GM21786 (cell line): ENCODE results near the gene ADGRF1.
"Not testable (repeated sequence)": the region's sequence is repeated elsewhere in the genome, so short reads cannot be mapped to it uniquely, and the experiment has no call there.

Experiments used
- ATAC-seq: cut with Tn5 transposase; IDR thresholded peaks from one replicate; pipeline ENCODE4 v1.9.1; 2021; ENCODE audit not compliant: unreplicated experiment

Gene ADGRF1

DNA sequence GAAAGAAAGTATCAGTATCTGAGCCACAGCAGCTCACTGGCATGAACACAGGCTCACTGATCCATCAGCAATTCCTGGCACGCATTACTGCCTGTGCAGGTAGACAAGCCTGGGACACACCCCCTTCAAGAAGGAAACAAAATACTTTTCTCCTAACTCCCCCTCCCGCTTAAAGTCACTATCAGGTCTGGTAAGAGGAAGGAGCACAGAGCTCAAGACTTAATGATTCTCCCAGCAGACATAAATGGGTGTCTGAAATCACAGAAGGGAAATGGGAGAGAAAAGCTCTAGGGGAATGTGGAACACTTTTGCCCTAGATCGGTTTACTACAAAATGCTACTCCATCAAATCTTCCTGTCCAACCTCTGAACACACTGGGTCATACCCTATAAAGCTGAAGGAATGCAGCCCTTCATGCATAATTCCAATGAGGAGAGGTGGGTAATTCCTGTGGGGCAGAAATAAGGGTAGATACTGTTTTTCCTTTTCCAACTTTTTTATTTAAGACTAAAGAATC, at the start of gene ADGRF1:
Gene ADGRF1, minus strand, starts transcription at position 58 of the 517 bp plus-strand sequence. CDS start 13,271 bp downstream, outside the sequence.
- no peak for ATAC-seq

DNA sequence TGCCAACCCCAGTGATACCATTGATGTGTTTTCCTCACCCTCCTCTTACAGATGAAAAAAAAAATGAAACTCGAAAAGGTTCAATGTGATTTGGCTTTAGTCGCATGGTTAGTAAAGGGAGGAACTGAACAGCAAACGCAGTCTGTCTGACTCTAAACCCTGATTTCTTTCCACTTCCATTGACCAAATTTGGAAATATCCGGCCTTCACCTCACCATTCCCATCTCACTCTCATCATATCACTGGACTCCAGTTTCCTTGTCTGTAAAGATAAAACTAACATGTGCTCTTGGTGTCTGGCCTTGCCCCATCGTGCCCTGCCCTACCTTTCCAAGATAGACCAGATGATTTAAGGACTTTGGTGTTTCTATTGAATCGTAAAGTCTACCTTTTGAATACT, 48.7 kb upstream of the ADGRF1 start:
- ATAC-seq: no peak

DNA sequence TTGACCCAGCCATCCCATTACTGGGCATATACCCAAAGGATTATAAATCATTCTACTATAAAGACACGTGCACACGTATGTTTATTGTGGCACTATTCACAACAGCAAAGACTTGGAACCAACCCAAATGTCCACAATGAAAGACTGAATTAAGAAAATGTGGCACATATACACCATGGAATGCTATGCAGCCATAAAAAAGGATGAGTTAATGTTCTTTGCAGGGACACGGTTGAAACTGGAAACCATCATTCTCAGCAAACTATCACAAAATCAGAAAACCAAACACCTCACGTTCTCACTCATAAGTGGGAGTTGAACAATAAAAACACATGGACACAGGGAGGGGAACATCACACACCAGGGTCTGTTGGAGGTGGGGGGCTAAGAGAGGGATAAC, 47.3 kb upstream of the ADGRF1 start:
- ATAC-seq: not testable (repeated sequence)

GRCh38 chr6:47086051-47086770, 44.1 kb upstream of the ADGRF1 start:
- ATAC-seq: no peak

DNA sequence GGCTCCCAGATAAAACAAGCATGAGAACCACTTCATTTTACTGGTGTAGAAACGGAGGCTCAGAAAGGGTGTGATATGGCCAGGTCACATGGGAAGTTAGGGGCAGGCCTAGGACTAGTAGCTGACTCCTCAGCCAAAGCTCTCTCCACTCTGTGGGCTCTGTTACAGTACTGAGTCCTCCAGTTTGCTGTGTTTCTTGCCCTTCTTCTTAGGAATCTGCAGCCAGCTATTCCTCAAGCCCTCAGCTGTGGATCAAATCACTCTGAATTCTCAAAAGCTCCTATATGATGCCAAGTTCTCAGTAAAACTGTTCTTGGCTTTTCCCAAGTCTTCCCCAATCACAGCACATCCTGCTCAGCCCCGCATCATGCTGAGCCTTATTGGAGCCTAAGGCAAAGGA, 42.5 kb upstream of the ADGRF1 start:
- ATAC-seq: no peak

- ATAC-seq: no peak
Observed at GRCh38 chr6:47083586-47084047, 41.5 kb upstream of the ADGRF1 start.

DNA sequence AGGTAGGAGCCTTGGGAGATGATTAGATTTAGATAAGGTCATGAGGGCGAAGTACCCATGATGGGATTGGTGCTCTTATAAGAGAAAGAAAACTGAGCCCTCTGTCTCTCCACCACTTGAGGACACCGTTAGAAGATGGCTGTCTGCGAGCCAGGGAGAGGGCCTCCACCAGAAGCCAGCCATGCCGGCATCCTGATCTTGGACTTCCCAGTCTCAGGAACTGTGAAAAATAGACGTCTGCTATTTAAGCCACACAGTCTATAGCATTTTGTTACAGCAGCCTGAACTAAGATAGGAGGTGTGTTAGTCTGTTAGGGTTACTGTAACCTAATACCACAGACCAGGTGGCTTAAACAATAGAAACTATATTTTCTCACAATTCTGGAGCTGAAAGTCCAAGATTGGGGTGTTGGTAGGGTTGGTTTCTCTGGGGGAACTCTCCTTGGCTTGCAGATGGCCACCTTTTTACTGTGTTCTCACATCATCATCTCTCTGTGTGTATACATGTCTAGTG, 38.0 kb upstream of the ADGRF1 start:
- no peak for ATAC-seq

DNA sequence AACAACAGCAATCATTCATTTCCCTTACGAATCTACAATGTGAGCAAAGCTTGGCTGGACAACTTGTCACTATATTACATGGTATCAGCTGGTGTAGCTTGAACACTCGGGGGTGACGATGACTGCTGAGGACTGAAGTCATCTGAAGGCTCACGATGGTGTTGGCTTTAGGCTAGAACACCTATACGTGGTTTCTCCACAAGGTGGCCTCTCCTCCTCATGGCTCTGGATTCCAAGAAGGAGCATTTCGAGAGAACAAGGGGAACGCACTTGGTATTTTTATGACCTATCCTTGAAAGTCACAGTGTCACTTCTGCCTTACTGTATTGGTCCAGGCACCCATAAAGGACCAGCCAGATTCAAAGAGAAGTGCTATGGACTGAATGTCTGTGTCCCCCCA, 37.5 kb upstream of the ADGRF1 start:
- ATAC-seq: no peak

DNA sequence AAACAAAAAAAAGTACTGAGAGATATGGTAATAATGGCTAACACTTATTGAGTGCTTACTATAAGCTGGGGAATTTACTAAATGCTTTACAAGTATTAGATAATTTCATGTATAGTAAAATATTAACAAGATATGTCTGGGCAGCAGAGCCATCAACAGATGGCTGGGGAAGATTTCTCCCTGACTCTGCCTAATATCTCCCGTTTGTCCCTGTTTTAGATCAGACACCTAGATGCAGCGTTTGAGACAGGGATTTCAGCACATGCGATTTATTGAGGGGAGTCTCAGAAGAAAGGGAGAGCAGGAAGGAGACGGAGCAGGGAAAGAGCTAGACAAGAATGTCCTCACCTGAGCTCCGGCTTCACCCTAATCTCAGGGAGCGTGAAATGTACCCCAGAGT, 36.9 kb upstream of the ADGRF1 start:
- no peak for ATAC-seq

DNA sequence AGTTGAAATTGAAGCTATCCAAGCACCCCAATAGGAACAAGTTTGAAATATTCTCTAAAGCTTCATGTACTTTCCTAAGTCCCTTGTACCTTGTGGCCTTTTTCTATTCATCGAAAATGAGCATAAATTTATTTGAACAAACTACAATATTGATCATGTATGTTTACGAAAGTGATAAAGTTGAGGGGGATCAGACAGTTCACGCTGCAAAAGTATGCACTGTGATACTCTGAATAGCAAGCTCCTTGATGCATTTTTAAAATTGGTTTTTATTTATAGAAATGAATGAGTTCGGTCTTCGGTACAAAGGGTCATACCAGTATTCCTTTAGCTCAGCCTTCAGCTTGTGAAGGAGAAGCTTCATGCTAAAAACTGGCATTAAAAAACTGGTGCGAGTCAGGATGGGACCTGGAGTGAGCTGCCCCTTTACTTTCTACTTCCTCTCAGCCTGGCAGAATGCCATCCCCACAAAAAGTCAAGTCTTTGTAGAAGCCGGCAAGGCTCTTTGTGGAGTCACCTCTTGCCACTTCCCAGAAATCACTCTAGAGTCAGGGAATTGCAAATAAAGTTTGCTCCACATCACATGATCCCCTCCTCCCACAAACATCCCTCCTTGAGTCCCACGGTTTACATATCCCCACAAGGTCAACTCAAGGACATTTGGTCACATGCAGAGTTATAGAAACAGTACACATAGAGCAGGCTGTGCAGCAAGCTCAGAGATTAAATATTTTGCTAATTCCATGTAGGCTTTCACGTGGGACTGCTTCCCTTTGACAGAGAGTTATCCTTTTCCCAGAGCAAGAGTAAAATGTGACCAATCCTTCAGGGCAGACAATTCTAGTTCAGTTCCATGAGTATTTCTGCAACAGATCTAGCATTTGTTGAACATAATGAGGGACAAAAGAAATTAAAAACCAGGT, 34.6 kb upstream of the ADGRF1 start:
- no peak for ATAC-seq

- ATAC-seq: no peak
Observed at GRCh38 chr6:47075741-47076421, 33.7 kb upstream of the ADGRF1 start.

- no peak for ATAC-seq
Observed at GRCh38 chr6:47075168-47075567, 33.0 kb upstream of the ADGRF1 start.

DNA sequence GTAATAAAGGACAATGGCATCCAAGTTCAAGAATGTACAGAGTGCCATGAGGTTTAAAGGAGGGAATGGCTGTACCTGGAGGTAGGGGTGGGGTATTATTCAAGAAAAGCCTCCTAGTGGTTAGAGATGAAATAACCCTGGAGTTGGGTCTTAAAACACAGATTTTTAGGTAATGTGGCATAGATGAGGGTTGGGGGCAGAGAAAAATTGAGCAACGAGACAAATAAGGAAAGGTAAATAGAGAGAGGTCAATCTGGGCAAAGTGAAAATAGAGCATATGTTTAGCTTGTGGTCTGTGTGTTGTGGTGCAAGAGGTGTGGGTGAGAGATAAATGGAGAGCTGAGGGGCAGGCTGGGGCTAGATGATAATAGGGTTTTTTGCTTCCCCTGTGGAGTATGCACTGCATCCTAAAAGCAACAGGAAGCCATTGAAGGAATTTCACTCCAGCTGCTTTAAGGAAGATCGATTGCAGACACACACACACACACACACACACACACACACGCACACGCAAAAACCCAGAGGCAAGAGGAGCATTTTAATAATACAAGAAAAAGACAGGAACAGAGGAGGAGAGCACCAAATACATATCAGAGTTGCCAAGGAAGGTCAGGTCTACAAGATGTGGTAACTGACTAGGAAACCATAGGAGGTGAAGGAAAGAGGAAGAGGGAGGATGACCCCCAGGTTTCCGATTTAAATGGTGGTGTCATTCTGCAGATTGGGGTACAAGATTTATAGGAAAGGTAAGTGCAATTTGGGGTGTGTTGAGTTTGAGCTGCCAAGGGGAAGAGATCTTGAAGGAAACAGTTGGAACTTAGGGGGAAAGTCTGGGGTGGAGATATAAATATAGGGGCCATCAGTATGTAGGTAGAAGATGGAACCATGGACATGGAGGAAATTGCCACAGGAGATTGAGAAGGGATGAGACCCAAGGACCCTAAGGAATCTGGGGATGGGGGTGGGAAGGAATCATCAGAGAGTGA, 31.3 kb upstream of the ADGRF1 start:
- no peak for ATAC-seq

DNA sequence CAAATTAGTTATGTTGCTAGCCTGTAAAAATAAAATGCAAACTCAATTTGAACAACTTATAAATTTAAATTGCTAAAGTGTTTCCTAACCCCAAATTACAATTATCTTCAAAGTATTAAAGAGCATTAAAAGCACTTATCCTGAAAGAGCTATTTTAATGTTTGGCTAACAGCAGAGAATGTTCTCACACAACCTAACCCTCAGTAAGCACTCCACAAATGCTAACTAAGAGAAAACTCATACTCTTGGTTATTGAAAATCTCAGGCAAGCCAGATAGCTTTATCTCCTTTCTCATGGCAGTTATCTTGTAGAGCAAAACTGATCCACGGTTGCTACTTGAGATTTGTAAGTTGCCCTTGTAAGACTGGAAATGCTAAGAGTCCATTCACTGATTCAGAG, 30.5 kb upstream of the ADGRF1 start:
- ATAC-seq: no peak

GRCh38 chr6:47071681-47072080, 29.5 kb upstream of the ADGRF1 start:
- no peak for ATAC-seq

- no peak for ATAC-seq
Observed at GRCh38 chr6:47070461-47070860, 28.3 kb upstream of the ADGRF1 start.

DNA sequence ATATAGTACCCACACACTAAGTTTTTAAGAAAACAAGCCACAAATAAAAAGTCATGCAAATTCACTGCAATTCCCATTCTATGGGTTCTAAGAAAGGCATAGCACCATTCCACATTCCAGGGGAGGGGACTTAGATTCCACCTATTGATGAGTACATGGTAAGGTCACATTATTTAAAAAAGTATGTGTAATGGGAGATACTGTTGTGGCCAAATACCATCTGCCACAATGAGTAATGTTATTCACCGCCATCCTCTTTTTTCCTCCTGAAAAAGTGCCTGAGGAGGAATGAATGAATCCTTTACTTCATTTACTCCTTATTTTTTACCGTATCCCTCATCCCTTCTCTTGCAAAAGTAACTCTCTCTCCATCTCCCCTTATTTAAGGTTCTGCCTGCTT, 27.0 kb upstream of the ADGRF1 start:
- no peak for ATAC-seq

DNA sequence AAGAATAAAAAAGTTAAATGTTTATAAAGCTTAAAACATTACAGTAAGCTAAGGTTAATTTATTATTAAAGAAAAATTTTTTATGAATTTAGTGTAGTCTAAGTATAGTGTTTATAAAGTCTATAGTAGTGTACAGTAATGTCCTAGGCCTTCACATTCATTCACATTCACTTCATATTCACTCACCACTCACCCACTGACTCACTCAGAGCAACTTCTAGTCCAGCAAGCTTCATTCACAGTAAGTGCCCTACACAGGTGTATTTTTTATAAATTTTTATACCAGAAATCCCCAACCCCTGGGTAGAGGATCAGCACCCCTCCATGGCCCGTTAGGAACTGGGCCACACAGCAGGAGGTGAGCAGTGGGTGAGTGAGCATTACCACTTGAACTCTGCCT, 24.3 kb upstream of the ADGRF1 start:
- no peak for ATAC-seq

DNA sequence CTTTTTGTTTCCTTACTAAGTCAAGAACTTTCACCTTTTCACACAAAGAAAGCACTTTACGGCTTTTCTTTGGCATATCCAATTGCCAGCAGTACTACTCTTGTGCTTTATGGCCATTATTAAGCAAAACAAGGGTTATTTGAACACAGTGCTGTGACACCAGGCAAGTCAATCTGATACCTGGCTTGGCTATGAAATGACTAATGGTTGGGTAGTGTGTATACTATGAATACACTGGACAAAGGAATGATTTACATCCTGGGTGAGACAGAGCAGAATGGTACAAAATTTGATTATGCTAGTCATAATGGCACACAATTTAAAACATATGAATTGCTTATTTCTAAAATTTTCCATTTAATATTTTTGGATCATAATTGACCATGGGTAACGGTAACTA, 22.1 kb upstream of the ADGRF1 start:
- ATAC-seq: no peak

DNA sequence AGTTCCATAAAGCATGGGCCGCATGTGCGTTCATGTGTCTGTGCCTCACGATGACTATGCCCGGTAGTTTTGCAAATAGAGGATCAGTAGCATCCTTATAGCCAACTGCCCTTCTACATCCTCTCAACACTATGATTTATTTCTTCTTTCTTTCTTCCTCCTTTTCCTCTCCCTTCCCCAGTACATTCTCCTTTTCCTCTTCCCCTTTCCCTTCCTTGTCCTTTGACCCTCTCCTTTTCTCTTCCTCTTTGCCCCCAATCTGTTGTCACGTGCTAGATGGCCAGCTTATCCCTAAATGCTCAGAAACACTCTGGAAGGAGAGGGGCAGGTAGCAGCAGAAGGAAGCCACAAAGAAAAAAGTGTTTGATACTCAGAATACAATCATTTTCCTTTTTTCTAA, 20.2 kb upstream of the ADGRF1 start:
- ATAC-seq: no peak
